ENCODE data around the gene ZCCHC2.

The ZCCHC2 gene

DNA sequence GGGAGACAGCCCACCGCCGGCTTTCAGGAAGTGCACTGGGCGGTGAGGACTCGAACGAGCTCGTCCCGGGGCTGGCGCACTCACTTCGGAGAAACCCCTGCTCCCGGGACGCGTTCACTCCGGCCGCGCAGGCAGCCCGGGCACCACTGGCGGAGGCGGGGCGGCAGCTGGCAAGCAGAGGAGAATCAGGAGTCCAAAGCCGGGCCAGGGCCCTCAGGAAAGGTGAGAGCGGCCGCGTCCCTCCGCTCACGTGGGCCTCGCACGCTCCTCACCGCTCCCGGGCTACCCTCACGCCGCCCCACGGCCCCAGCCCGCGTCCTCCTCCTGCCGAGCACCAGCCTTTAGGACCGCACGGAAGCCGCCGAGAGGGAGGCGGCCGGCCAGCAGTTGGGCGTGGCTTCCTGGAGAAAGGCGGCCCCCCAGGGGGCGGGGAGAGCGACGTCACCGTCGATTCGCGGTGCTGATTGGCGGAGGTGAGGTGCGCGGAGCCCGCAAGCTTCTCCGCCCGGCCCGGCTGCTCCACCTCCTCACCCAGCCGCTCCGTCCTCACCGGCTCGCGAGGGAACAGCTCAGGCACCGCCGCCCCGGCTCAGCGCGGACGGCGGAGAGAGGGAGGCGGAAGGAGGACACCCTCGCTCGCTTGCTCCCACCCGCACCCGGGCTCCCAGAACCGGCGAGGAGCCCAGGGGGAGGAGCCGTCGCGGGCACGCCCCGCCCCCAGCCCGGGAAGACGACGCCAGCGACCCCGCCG lies at the start of gene ZCCHC2:
Gene ZCCHC2, plus strand, starts transcription at position 522 of the 751 bp plus-strand sequence. CDS start 400 bp downstream, outside the sequence.
- in situ Hi-C loops (cut with HindIII; ENCODE audit: low pct_unique_long_range_greater_than_20kb, low sequenced_read_pairs): no loop called here
- no peak for TF ChIP-seq JUND (IDR thresholded peaks at IDR 0.05; ENCODE audit: low read depth)
- peak; percentile 77 to 97 for DNase-seq (ENCODE audit: low read depth in 1 of 2, low spot score in 1 of 2)

DNA sequence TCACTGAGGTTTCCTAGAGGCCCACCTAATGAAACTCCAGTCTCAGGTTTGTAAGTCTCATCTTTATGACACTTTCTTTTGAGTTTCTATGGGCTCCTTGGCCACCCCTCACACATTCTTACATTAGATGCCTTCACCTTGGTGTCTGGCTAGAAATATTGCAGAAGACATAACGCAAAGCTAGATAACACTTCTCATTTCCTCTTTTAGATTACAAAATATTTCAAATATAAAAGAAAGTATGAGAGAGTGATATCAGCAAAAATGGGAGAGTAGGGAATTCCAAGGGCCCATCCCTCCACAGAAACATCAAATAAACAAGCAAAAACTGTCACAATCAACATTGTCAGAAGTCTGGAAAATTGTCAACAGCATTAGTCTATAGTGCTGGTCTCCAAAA lies 43.3 kb upstream of the ZCCHC2 start:
- no peak for TF ChIP-seq JUND (IDR thresholded peaks at IDR 0.05; ENCODE audit: low read depth)
- no peak for DNase-seq (ENCODE audit: low read depth in 1 of 2, low spot score in 1 of 2)
- in situ Hi-C loops (cut with HindIII; ENCODE audit: low pct_unique_long_range_greater_than_20kb, low sequenced_read_pairs): no loop called here

DNA sequence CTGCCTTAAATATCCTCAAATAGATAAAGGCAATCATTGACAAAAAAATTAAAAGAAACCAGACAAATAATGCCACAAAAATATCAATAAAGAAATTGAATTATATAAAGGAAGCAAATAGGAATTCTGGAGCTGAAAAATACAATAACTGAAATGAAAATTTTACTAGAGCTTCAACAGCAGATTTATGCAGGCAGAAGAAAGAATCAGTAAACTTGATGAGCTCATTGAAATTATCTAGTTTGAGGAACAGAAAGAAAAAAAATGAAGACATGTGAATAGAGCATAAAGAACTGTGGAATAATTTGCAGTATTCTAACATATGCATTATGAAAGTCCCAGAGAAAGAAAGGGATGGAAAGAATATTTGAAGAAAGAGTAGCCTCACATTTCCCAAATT lies 41.9 kb upstream of the ZCCHC2 start:
- in situ Hi-C loops (cut with HindIII; ENCODE audit: low pct_unique_long_range_greater_than_20kb, low sequenced_read_pairs): no loop called here
- DNase-seq (ENCODE audit: low read depth in 1 of 2, low spot score in 1 of 2): no peak
- no peak for TF ChIP-seq JUND (IDR thresholded peaks at IDR 0.05; ENCODE audit: low read depth)

DNA sequence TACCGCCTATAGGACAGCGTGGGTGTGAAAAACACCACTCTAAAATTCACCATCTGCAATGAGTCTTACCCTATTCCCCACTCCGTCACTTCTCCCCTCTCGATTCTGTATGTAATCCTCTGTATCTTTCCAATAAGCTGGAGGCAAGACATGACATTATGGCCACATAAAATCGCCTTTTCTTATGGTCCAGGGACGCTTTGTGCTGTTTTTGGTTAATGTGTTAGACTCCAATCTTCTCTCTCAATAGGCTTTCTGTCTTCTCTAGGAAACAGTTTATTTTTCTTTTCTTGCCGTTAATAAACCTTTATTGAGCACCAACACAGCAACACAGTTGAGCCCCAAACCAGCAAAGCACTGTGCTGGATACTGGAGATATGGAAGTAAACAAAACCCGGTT lies 37.9 kb upstream of the ZCCHC2 start:
- in situ Hi-C loops (cut with HindIII; ENCODE audit: low pct_unique_long_range_greater_than_20kb, low sequenced_read_pairs): no loop called here
- DNase-seq (ENCODE audit: low read depth in 1 of 2, low spot score in 1 of 2): no peak
- TF ChIP-seq JUND (IDR thresholded peaks at IDR 0.05; ENCODE audit: low read depth): no peak

DNA sequence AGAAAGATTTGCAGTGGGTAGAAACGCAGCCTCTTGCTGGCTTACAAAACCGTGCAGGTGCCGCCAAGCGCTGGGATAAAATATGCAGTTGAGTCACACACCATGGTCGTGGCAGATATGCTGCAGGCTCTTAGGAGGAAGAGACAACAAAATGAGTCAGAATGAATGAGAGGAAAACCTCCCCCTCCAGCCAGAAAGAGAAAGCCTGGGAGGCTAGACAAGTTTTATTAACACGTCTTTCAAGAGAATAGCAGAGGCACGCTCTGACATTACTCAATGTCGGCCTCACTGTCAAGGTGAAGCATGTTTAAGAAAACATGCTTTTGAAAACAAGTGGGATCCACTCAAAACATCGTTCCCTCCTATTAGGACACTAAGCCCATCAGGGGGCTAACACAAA lies 37.1 kb upstream of the ZCCHC2 start:
- TF ChIP-seq JUND (IDR thresholded peaks at IDR 0.05; ENCODE audit: low read depth): no peak
- in situ Hi-C loops (cut with HindIII; ENCODE audit: low pct_unique_long_range_greater_than_20kb, low sequenced_read_pairs): no loop called here
- DNase-seq (ENCODE audit: low read depth in 1 of 2, low spot score in 1 of 2): peak in 1 of 2 experiments; percentile 61

DNA sequence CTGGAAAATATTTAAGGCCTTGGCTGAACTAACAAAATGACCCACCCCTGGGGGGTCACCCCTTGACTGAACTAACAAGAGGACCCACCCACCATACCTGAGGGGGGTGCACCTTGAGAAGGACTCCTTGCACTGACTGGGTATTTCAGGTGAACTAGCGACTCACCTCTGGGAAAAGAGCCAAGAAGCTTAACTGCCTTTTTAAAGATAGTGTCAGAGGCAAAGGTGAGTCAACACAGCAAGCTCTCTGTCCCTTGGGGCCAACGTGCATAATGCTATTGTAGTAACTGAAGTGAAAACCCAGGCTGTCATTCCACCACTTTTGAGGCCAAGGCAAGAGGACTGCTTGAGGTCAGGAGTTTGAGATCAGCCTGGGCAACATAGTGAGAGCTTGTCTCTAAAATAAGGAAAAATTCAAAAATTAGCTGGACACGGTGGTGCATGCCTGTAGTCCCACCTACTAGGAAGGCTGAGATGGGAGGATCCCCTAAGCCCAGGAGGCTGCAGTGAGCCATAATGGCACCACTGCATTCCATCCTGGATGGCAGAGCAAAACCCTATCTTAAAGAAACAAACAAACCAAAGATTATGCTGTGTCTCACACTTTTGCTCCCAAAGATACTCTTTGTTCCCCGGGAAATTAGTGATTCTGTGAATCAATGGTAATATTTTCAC lies 36.4 kb upstream of the ZCCHC2 start:
- TF ChIP-seq JUND (IDR thresholded peaks at IDR 0.05; ENCODE audit: low read depth): no peak
- in situ Hi-C loops (cut with HindIII; ENCODE audit: low pct_unique_long_range_greater_than_20kb, low sequenced_read_pairs): no loop called here

DNA sequence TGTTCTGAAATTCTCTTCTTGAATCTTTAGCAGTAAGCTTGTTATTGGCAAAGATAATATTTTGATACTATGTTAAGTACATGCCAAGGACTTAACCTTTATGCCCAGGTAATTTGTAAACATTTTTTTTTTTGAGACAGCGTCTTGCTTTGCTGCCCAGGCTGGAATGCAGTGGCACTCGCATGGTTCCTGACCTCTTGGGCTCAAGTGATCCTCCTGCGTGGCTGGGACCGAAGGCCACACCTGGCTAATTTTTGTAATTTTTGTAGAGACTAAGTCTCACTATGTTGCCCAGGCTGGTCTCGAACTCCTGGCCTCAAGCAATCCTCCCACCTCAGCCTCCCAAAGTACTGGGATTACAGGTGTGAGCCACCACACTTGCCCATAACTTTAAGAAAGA lies 35.7 kb upstream of the ZCCHC2 start:
- DNase-seq (ENCODE audit: low read depth in 1 of 2, low spot score in 1 of 2): no peak
- in situ Hi-C loops (cut with HindIII; ENCODE audit: low pct_unique_long_range_greater_than_20kb, low sequenced_read_pairs): no loop called here
- TF ChIP-seq JUND (IDR thresholded peaks at IDR 0.05; ENCODE audit: low read depth): no peak

More for the DNA sequence above, 36.4 kb upstream of the ZCCHC2 start:
- peak in 1 of 2 experiments; percentile 48 for DNase-seq (ENCODE audit: low read depth in 1 of 2, low spot score in 1 of 2)

DNA sequence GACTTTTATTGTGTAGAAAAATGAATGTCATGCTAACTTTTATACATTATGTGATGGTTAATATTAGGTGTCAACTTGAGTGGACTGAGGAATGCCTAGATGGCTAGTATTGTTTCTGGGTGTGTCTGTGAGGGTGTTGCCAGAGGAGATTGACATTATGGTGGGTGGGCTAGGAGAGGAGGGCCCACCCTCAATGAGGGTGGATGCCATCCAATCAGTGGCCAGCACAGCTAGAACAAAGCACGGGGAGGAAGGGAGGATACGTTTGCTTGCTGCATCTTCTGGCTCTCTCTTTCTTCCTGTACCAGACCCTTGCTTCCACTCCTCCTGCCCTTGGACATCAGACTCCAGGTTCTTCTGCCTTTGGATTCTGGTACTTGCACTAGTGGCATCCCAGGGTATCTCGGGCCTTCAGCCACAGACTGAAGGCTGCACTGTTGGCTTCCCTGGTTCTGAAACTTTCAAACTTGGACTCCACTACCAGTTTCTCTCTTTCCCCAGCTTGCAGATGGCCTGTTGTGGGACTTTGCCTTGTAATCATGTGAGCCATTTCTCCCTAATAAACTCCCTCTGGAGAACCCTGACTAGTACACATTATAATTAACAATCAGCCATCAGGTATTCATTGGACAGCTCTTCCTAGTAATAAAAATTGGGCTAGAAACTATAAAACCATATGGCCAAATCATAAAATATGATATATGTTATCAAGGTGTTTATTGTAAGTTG lies 31.7 kb upstream of the ZCCHC2 start:
- DNase-seq (ENCODE audit: low read depth in 1 of 2, low spot score in 1 of 2): no peak
- TF ChIP-seq JUND (IDR thresholded peaks at IDR 0.05; ENCODE audit: low read depth): no peak
- in situ Hi-C loops (cut with HindIII; ENCODE audit: low pct_unique_long_range_greater_than_20kb, low sequenced_read_pairs): no loop called here

DNA sequence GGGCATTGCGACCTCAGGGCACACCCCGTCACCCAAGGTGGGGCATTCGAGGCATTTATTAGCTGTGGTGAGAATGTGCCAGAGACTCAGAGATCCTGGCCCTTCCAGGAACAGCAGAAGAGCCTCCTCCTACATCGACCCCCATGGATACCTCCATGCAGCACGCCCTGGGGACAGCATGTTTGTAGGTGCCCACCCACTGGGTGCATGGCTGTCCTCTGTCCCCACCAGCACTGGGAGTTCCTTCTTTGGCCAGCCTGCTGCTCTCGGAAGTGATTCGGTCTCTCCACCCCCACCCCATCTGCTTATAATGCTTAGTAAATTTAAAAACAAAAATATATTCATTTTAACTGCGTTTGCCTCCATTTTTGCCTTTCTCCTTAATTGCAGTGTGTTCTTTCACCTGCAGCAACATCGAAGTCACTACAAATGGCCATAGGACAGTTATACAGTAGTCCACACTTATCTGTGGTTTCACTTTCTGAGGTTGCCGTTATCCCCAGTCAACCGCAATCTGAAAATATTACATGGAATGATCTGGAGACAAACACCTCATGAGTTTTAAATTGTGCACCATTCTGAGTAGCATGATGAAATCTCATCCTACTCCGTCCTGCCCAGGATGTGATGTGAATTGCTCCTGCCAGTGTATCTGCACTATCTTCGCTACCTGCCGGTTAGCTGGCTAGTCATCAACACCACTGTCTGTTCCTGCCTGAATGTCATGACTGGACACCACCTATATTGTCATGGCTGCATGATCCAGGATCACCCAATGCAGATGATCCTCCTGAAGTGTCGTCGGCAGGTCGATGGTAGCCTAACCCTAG lies 29.6 kb upstream of the ZCCHC2 start:
- DNase-seq (ENCODE audit: low read depth in 1 of 2, low spot score in 1 of 2): no peak
- no peak for TF ChIP-seq JUND (IDR thresholded peaks at IDR 0.05; ENCODE audit: low read depth)
- in situ Hi-C loops (cut with HindIII; ENCODE audit: low pct_unique_long_range_greater_than_20kb, low sequenced_read_pairs): no loop called here

DNA sequence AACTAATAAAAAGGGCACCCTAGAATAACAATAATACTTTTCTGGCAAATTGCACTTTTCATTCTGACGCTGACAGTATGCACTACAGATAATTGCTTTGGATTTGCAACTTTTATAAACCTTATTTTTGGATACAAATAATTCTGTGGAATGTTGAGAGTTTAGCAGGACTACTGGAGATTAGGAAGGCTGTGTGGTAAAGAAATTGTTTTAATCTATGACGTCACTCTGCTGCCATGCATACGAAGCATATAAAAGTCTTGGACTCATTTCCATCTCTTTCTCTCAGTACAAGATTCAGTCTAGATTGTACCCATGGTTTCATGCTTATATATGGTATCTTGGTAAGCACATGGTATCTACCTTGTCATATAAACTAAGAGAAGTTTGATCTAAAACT lies 28.1 kb upstream of the ZCCHC2 start:
- in situ Hi-C loops (cut with HindIII; ENCODE audit: low pct_unique_long_range_greater_than_20kb, low sequenced_read_pairs): no loop called here
- no peak for DNase-seq (ENCODE audit: low read depth in 1 of 2, low spot score in 1 of 2)
- no peak for TF ChIP-seq JUND (IDR thresholded peaks at IDR 0.05; ENCODE audit: low read depth)

DNA sequence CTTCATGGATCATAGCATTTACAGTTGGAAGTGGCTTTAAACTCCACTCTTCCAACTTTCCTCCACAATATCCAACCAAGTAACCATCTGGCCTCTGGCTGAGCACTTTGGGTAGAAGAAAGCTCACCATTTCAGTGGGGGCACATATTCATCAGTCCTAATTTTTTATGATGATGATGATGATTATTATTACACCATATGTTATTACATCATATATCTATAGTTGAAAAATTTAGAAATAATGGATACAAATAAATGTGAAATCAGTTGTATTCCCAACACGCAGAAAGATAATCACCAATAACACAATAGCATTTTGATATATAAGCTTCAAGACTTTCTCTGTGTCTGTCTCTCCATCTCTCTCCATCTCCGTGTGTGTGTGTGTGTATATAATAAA lies 26.6 kb upstream of the ZCCHC2 start:
- DNase-seq (ENCODE audit: low read depth in 1 of 2, low spot score in 1 of 2): no peak
- in situ Hi-C loops (cut with HindIII; ENCODE audit: low pct_unique_long_range_greater_than_20kb, low sequenced_read_pairs): no loop called here
- no peak for TF ChIP-seq JUND (IDR thresholded peaks at IDR 0.05; ENCODE audit: low read depth)

DNA sequence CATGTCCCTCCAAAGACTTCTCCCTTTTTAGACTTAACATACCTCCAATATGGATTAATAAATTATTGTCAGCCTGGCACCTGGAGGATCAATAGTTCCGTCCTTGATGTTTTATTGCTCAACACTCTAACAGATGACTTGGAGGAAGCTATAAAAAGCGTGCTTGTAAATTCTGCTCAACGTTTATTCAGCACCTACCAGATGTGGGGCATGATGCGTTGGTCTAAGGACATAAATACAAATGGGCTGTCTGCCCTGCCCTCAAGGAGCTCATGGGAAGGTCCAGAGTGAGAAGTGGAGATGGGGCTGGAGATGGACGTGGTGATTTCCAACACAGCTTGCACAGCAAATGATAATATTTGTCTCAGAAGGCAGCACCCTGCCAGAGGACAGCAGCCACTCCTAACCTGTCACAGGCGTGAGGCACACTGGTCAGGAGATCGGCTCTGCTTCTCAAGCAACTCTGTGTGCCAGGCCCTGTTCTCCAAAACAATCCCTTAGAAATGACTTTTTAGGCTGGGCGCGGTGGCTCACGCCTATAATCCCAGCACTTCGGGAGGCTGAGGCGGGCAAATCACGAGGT lies 25.5 kb upstream of the ZCCHC2 start:
- in situ Hi-C loops (cut with HindIII; ENCODE audit: low pct_unique_long_range_greater_than_20kb, low sequenced_read_pairs): no loop called here
- no peak for TF ChIP-seq JUND (IDR thresholded peaks at IDR 0.05; ENCODE audit: low read depth)
- peak in 1 of 2 experiments; percentile 3 for DNase-seq (ENCODE audit: low read depth in 1 of 2, low spot score in 1 of 2)

Measured in T47D (cell line).